Superior temporal gyrus (tissue), 1 donor: ENCODE measurements around the gene CLDN4.
A peak's percentile ranks its signal among the peaks of the same experiment; 100 is the strongest.
"Not testable (repeated sequence)": the region's sequence is repeated elsewhere in the genome, so short reads cannot be mapped to it uniquely, and the experiment has no call there.

Experiments
- DNase-seq: peaks from one replicate; pipeline ENCODE4 v3.0.0-alpha.2; 2016; ENCODE audit errors: extremely low spot score

CLDN4 gene

DNA sequence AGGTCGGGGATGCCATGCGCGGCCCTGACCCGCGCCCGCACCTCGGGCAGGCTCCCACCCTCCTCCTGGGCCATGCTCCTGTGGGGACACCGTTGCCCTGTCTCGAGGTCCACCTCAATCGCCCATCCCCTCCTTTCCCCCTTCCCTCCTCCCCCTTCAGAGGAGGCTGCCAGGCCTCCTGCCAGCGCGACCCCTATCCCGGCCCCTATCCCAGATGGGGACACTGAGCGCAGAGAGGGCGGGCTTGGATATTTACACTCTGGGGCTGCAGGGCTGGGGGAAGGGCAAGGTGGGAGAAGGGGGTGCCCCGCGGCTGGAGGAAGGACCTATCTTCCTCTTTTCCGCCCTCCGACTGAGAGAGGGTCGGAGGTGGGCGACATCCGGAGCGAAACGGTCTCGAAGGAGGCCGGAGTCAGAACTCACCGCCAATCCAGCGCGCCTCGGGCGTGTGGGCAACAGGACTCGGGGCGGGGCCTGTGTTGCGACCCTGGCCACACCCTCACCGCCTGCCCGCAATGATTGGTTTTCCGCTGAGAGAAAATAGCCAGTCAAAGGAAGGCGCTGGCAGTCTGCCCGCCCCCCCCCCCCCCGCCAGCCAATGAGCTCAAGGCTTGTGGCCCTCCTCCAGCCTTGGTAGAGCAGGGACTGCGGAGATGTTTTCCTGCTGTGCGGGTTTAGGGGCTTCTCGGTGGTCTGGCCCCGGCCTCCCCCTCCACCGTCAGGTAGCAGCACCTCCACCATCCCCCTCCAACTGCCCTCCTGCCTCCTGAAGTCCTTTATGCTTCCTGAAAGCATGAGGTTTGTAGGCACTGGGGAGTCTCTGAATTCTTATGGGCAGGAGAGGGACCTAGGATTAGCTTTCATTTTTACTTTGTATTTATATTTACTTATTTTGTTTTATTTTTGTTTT, 11.5 kb downstream of the CLDN4 start, which contains the start of gene METTL27:
Gene METTL27, minus strand, starts transcription at position 450 of the 910 bp plus-strand sequence. Its CDS starts 376 bp downstream, at position 74.
- peak; percentile 87 for DNase-seq

GRCh38 chr7:73844131-73844547, 13.3 kb downstream of the CLDN4 start:
- DNase-seq: no peak

DNA sequence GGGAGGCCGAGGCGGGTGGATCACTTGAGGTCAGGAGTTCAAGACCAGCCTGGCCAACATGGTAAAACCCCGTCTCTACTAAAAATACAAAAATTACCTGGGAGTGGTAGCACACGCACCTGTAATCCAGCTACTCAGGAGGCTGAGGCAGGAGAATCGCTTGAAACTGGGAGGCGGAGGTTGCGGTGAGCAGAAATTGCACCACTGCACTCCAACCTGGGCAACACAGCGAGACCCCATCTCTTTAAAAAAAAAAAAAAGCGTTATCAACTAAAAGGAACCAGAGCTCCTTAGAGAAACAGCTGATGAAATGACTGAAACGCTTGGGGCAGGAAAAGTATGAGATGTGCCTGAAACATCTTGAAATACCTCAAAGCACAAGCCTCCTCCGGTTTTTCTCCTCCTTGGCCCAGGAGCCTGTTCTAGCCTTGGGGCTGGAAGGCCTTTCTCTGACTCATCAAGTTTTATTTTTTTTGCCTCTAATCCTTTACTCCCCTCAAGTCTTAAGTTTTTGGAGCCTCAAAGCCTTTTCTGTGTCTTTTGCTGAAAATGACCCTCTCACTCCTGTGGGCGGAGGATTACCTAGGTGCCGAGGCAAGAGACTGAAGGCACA, 14.2 kb downstream of the CLDN4 start:
- DNase-seq: no peak

GRCh38 chr7:73845701-73846195, 15.0 kb downstream of the CLDN4 start:
- DNase-seq: not testable (repeated sequence)

- no peak for DNase-seq
Measured at GRCh38 chr7:73847941-73848723, 17.3 kb downstream of the CLDN4 start.

DNA sequence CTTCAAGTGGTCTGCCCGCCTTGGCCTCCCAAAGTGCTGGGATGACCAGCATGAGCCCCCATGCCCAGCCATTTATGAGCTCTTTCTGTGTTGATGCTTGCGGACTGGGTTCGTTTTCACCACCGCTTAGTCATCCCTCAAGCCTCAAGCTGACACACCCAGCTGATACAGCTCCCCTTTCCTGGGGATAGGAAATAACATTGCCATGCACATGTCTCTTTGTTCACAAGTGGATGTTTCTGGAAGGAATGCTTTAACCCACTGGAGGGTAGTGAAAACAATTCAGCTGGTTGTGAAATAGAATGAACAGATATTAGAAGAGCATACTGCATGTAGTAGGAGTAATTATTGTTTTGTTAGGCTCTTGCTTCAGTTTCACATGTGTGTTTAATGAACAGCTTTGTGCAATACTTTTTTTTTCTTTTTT, 20.0 kb downstream of the CLDN4 start:
- no peak for DNase-seq

GRCh38 chr7:73851410-73852338, 20.9 kb downstream of the CLDN4 start:
- no peak for DNase-seq

- DNase-seq: no peak
Measured at GRCh38 chr7:73852500-73852899, 21.7 kb downstream of the CLDN4 start.

- DNase-seq: no peak
Measured at GRCh38 chr7:73856941-73857340, 26.1 kb downstream of the CLDN4 start.

DNA sequence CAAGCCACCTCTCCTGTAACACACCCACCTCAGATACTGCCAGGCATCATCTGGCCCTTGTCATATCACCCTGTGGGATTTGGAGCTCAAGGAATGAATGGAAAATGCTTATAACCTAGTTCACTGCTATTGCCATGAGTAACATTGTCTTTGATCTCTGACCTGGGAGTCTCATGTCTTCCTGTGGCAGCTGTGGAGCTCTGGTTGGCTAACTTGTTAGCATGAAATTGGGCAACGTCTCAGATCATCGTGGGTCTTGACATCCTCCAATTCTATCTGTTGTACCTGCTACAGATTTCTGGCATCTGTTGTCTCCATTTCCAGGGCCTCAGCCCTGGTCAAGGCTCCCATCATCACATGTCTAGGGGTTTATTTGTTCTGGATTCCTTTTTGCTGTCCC, 28.0 kb downstream of the CLDN4 start:
- DNase-seq: no peak

GRCh38 chr7:73860859-73861258, 30.1 kb downstream of the CLDN4 start, which contains the start of gene TMEM270:
Gene TMEM270, plus strand, starts transcription at chr7:73861159. Its CDS starts 36 bp downstream, at chr7:73861195.
- no peak for DNase-seq

GRCh38 chr7:73861305-73861704, 30.5 kb downstream of the CLDN4 start:
- no peak for DNase-seq

DNA sequence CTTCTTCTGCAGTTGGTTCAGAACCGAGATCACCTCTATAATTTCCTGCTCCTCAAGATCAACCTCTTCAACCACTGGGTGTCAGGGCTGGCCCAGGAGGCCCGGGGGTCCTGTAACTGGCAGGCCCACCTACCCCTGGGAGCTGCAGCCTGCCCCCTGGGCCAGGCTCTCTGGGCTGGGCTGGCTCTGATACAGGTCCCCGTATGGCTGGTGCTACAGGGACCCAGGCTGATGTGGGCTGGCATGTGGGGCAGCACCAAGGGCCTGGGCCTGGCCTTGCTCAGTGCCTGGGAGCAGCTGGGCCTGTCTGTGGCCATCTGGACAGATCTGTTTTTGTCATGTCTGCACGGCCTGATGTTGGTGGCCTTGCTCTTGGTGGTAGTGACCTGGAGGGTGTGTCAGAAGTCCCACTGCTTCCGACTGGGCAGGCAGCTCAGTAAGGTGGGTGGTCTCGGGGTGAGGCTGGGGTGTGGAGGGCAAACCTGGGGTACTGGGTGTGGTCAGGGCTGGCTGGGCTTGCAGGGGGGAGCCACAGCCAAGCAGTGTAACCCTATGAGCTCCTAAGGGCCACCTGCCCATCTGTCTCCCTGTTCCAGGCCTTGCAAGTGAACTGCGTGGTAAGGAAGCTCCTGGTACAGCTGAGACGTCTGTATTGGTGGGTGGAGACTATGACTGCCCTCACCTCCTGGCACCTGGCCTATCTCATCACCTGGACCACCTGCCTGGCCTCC, 34.4 kb downstream of the CLDN4 start:
- no peak for DNase-seq

DNA sequence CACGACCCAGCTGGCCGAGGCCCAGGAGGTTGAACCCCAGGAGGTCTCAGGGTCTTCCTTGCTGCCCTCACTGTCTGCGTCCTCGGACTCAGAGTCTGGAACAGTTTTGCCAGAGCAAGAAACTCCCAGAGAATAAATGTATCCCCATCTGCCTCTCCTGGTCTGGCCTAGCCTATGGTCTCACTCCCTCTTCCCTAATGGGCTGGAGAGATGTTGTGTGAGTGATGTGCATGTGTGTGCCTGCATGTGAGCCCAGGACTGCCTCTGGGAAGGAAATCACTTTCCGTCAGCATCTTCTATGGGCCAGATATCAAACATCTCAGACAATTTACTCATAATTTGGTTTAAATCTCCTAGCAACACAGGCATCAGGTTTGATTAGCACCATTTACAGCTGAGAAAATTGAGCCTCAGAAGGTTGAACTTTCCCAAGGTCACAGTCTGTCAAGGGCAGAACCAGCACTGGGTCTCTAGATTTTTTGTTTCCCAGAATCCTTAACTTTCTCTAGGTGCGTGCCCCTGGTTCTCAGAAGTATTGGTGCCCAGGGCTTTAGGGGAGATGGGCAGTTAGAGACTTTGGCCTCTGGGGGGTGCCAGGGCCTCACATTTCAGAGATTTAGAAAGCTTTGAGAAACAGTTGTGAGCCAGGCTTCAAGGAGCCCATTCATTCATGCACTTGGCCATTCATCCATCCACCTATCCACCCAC, 35.1 kb downstream of the CLDN4 start:
- DNase-seq: peak; percentile 70

- DNase-seq: no peak
Measured at GRCh38 chr7:73866446-73866767, 35.6 kb downstream of the CLDN4 start.

DNA sequence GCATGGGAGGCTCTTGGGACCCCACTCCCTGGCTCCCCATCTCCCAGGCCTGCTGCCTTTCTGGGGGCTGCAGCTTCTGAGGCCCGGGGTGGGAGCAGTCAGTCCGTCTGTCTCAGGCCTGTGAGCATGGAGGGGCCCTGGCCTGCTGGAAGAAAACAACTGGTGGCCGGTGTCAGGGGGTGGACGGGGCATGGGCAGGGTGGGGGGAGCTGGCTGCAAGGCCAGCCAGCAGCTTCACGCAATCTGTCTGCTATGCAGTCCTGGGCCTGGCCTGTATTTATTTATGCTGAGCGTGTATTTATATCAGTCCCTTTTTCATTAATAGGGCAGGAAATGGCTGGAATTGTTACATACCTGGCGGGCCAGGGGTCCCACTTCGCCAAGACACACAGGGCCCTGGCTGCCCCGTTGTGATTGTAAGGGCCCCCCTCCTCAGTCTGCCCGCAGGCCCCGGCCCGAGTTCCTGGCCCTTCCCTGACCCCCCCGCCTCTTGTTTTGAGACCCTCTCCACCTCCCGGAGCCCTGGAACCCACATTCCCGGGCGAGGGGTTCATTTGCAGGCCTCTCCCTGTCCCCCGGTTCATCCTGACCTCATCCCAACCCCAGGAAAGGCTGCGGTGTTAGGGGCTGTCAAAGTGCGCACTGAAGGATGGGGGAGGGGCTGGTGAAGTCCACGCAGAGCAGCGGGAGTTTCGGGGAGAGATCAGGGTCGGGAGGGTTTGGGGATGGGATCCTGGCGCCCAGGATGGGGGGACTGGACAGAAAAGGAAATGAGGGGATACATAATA, 38.4 kb downstream of the CLDN4 start:
- DNase-seq: no peak

DNA sequence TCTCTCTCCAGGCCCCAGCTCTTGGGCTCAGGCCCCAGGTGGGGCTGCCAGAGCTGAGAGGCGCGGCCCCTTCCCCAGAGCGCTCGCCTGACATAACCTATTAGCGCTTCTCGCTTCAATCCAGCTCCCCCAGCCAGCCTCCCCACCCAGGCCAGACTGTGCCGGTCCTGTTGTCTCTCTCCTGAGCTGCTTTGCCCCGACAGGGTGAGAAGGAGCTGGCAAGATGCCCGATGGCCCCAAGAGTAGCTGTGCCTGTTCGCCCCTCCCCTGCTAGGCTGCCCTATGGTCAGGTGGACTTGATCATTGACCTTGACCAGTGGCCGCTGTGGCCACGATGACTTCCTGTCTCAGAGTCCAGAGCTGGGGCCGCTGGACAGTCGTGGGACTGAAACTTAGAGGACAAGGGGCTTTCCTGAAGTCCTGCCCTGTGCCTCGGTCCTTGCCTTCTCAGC, 39.3 kb downstream of the CLDN4 start:
- DNase-seq: no peak

DNA sequence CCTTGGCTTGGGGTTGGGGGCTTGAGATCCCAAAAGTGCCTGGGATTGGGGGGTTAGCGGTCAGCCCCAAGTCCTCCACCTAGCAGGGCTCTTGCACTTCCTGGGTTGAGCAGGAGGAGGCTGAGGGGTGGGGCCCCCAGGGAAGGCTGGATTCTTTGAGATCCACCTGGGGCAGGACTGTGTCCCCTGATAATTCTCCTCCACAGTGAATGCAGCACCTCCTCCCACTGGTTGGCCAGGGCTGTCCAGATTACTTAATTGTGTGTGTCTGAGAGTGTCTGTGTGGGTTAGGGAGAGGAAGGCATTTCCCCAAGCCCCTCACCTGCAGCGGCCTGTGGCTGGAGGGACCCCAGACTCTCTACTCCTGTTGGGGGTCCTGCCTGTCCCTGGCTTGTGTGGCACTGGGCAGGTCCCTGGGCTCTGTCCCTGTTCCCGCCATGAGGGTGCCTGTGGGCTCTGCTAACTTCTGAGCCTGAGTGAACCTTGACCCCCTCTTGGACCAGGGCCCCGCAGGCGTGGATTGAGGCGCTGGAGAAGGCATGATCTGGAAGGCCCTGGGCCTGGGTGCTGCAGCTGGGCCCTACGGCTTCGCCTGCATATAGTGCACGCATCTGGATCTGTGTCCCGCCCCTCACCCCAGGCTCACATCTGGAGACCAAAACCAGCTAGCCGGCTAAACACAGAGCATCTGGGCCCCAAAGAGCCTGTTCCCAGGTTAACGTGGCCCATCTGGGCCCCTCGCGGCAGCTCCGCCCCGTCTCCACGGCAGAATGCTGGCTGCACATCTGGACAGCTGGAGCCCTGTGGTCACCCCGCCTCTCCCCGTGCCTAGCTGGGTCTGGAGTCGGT, 40.6 kb downstream of the CLDN4 start:
- no peak for DNase-seq
